HepG2 (cell line): ENCODE data around the gene NAT9. TPM values are rescaled to one million over a fixed set of nuclear protein-coding genes. Genes with fewer than 3 reads are reported as not detected.

Experiments
- ATAC-seq: fragments of 200-7000 bp; cut with Tn5 transposase; 3 replicates; pipeline ENCODE4 v1.9.1; 2020; ENCODE audit warnings: mild to moderate bottlenecking, moderate library complexity
- BruUV-seq: library from RNA; stranded (reverse); fragments of 400-500 nt; replicated peaks from 2 replicates; lab custom pipeline; 2021; lab: Mats Ljungman, UMichigan
- CTCF ChIA-PET: fragments of 300-600 bp; formaldehyde crosslinking; extraction: SDS; loops from one replicate; lab custom pipeline; 2021; ENCODE audit warnings: low total read pairs, inconsistent platforms, low intra/inter-chr PET ratio; lab: Yijun Ruan, JAX
- POLR2A ChIA-PET: fragments of 350-600 bp; sonication (Branson Sonifier 250); formaldehyde crosslinking; loops from one replicate; lab custom pipeline; 2020; ENCODE audit warnings: antibody characterized with exemption, inconsistent platforms; lab: Yijun Ruan, JAX
- DNase-seq: peaks from one replicate; pipeline ENCODE4 v3.0.0-alpha.2; 2015; ENCODE audit warnings: low spot score
- FAIRE-seq: peaks from 3 replicates; lab custom pipeline; 2011; peaks lifted over from hg19 to GRCh38; lab: Jason Lieb, UNC
- H2AFZ ChIP-seq: one replicate; pipeline ENCODE4 v1.6.1; 2011; ENCODE audit warnings: low read length, inconsistent platforms
- H3K27ac ChIP-seq: fragments of 300-600 bp; 3 replicates; pipeline ENCODE4 v1.8.0; 2011; ENCODE audit warnings: mixed run types, mild to moderate bottlenecking, mixed read lengths, low read length, inconsistent platforms; ENCODE audit not compliant: insufficient read depth; ENCODE audit errors: extremely low read length
- H3K27me3 ChIP-seq, 2 experiments: fragments of 200-600 bp in 1 of 2; 2 replicates in 1 of 2; 3 replicates in 1 of 2; pipeline versions ENCODE4 v1.6.0 to v1.8.0; 2011; ENCODE audit warnings: low read length in 2 of 2, mild to moderate bottlenecking in 2 of 2, moderate library complexity in 2 of 2, inconsistent platforms in 1 of 2; ENCODE audit not compliant: insufficient read depth in 2 of 2, control insufficient read depth in 1 of 2
- H3K36me3 ChIP-seq, 2 experiments: fragments of 200-600 bp in 1 of 2; replicated peaks in 1 of 2; 2 replicates in 1 of 2; 3 replicates in 1 of 2; pipeline versions ENCODE4 v1.5.1 to v1.8.0; 2011; ENCODE audit warnings: low read length in 2 of 2, inconsistent platforms in 1 of 2; ENCODE audit not compliant: insufficient read depth in 2 of 2, control insufficient read depth in 1 of 2
- H3K4me1 ChIP-seq: 2 replicates; pipeline ENCODE4 v1.5.1; 2012; ENCODE audit warnings: low read length, inconsistent platforms; ENCODE audit not compliant: insufficient read depth
- H3K4me2 ChIP-seq: 2 replicates; pipeline ENCODE4 v1.6.0; 2011; ENCODE audit warnings: low read depth, low read length, inconsistent platforms
- H3K4me3 ChIP-seq, 3 experiments: fragments of 200-600 bp in 1 of 3; sonication (generic), shearing (Covaris generic) in 1 of 3; replicated peaks in 1 of 3; 2 replicates each; pipeline ENCODE4 v1.5.1; 2011 to 2016; ENCODE audit warnings: low read length in 3 of 3, inconsistent platforms in 2 of 3, low read depth in 2 of 3, mild to moderate bottlenecking in 2 of 3, control low read depth in 1 of 3, mixed read lengths in 1 of 3; ENCODE audit not compliant: insufficient read depth in 1 of 3
- H3K79me2 ChIP-seq: one replicate; pipeline ENCODE4 v1.6.1; 2011; ENCODE audit warnings: low read length, inconsistent platforms; ENCODE audit not compliant: insufficient read depth
- H3K9ac ChIP-seq: 2 replicates; pipeline ENCODE4 v1.6.0; 2011; ENCODE audit warnings: mild to moderate bottlenecking, low read depth, low read length, inconsistent platforms; ENCODE audit not compliant: insufficient read depth
- H3K9me3 ChIP-seq: 2 replicates; pipeline ENCODE4 v1.5.1; 2012; ENCODE audit warnings: mild to moderate bottlenecking, low read length
- H4K20me1 ChIP-seq: 2 replicates; pipeline ENCODE4 v1.6.0; 2011; ENCODE audit warnings: inconsistent platforms, mild to moderate bottlenecking, low read length, moderate library complexity; ENCODE audit not compliant: insufficient read depth
- CERS6 ChIP-seq: sonication (generic); formaldehyde crosslinking; IDR thresholded peaks from 2 replicates; pipeline ENCODE4 v1.5.0; 2020; ENCODE audit warnings: missing genetic modification reagents
- FOXO4 ChIP-seq: sonication (generic); formaldehyde crosslinking; conservative IDR thresholded peaks from 2 replicates; pipeline ENCODE4 v1.8.1; 2023; ENCODE audit warnings: missing genetic modification reagents
- HNF4G ChIP-seq, 2 experiments: sonication (generic) in 1 of 2; formaldehyde crosslinking in 1 of 2; IDR thresholded peaks; 2 replicates each; pipeline versions ENCODE4 v1.4.0 to v1.6.1; 2011 to 2020; ENCODE audit warnings: borderline replicate concordance in 2 of 2, low read depth in 2 of 2, mild to moderate bottlenecking in 2 of 2, low read length in 1 of 2, missing genetic modification reagents in 1 of 2, moderate library complexity in 1 of 2
- KAT2B ChIP-seq: fragments of 150-350 bp; IDR thresholded peaks from 2 replicates; pipeline ENCODE4 v1.6.1; 2014; ENCODE audit warnings: low read depth, low read length, borderline replicate concordance
- KDM1A ChIP-seq: IDR thresholded peaks from 2 replicates; pipeline ENCODE4 v1.6.1; 2016; ENCODE audit warnings: missing compliant biosample characterization
- KDM6A ChIP-seq: IDR thresholded peaks from 2 replicates; pipeline ENCODE4 v1.6.1; 2016; ENCODE audit warnings: low read depth
- NFIC ChIP-seq: IDR thresholded peaks from 2 replicates; pipeline ENCODE4 v1.6.1; 2012; ENCODE audit warnings: mild to moderate bottlenecking, low read length, inconsistent platforms
- RBM22 ChIP-seq: fragments of 200-400 bp; formaldehyde crosslinking; optimal IDR thresholded peaks from 2 replicates; pipeline ENCODE3; 2017; ENCODE audit warnings: mild to moderate bottlenecking, low read length, moderate library complexity
- SPEN ChIP-seq: sonication (generic); formaldehyde crosslinking; IDR thresholded peaks from 2 replicates; pipeline ENCODE4 v1.5.1; 2020; ENCODE audit warnings: low read depth, mild to moderate bottlenecking, missing genetic modification reagents
- SYNCRIP ChIP-seq: fragments of 200-400 bp; formaldehyde crosslinking; IDR thresholded peaks from 2 replicates; pipeline ENCODE4 v1.6.1; 2018; ENCODE audit warnings: mild to moderate bottlenecking, low read depth, low read length; ENCODE audit not compliant: insufficient read depth
- ZNF17 ChIP-seq: sonication (generic); formaldehyde crosslinking; IDR thresholded peaks from 2 replicates; pipeline ENCODE4 v1.5.0; 2020; ENCODE audit warnings: mild to moderate bottlenecking, missing genetic modification reagents
- ZNF687 ChIP-seq: sonication (generic); formaldehyde crosslinking; IDR thresholded peaks from 2 replicates; pipeline ENCODE4 v1.5.1; 2020; ENCODE audit warnings: mild to moderate bottlenecking, missing genetic modification reagents, moderate library complexity
- ZNF709 ChIP-seq: sonication (generic); formaldehyde crosslinking; IDR thresholded peaks from 2 replicates; pipeline ENCODE4 v1.5.0; 2020; ENCODE audit warnings: mild to moderate bottlenecking, missing genetic modification reagents
- WGBS: methylation state at CpG from one replicate; pipeline ENCODE4 v1.1.6; 2017; ENCODE audit warnings: low lambda C conversion rate; 5-methylcytosine and 5-hydroxymethylcytosine counted together
- in situ Hi-C: cut with HindIII; loops from 2 replicates; pipeline ENCODE4 v1.10.0; 2017; ENCODE audit warnings: low pct_unique_long_range_greater_than_20kb; ENCODE audit not compliant: extremely low pct_ligation_motif_present
- intact Hi-C: fragments of 100-400 bp; cut with micrococcal nuclease; formaldehyde crosslinking; loops from one replicate; pipeline ENCODE4 v1.10.0; 2022; ENCODE audit not compliant: unreplicated experiment
- polyA plus RNA-seq, 8 experiments: library from polyadenylated mRNA; depleted of rRNA in 3 of 8; stranded (reverse) in 7 of 8; unstranded in 1 of 8; fragments of >200 nt; fragmentation: Illumina TruSeq in 4 of 8; extraction: Trizol in 4 of 8; gene quantifications; 2 replicates each; pipeline versions ENCODE4 v1.2.1 to v1.2.3, GENCODE V29; 2011 to 2016; ENCODE audit warnings: low read depth in 4 of 8, missing spikeins in 1 of 8, mixed read lengths in 1 of 8; ENCODE audit not compliant: insufficient read depth in 1 of 8
- total RNA-seq, 5 experiments: library from RNA; depleted of rRNA; stranded (reverse); fragments of >200 nt; fragmentation: Illumina TruSeq; extraction: Trizol; gene quantifications; 2 replicates each; pipeline ENCODE4 v1.2.3, GENCODE V29; 2016; ENCODE audit warnings: low read depth in 1 of 5

The NAT9 gene
- total and polyA plus RNA-seq, 2 of the 13 experiments (the other 11 are each of a cell fraction or from before 2014, with no cell fraction given), result 39.7 to 44.2 TPM

GRCh38 chr17:74752822-74753401 lies 23.2 kb downstream of the NAT9 start:
- Histone ChIP-seq H3K4me1 (peaks cover 74% of the 10 kb centered on the region), H3K4me2 (peak overlapping the region; percentile 96), H3K4me3 (peak overlapping the region in 1 of 3 experiments; percentile 99; a peak in 1 of 6 replicates), H4K20me1 (peaks cover 46% of the 10 kb centered on the region), H3K27ac (peak overlapping the region; percentile 96), H2AFZ (no peak overlapping the region), H3K79me2 (peaks cover 92% of the 10 kb centered on the region), H3K36me3 (peaks cover 14 to 42% of the 10 kb centered on the region in 2 experiments), H3K9me3 (no peaks in the 10 kb centered on the region), H3K27me3 (no peaks in the 10 kb centered on the region; a peak in 1 of 5 replicates), H3K9ac (peak overlapping the region; percentile 78)
- CTCF ChIA-PET, result no interaction called here
- in situ Hi-C loops, result loop anchor here (10.0 kb wide), 1 partner anchor 318 kb away; the partner anchor contains the start of gene GPRC5C
- ATAC-seq (no peak), DNase-seq (peak; percentile 63), FAIRE-seq (no peak)
- intact Hi-C loops, result no loop called here
- WGBS, result 64% methylated on average over 7 of the region's 7 CpGs
- POLR2A ChIA-PET, result interaction anchor here (0.8 to 21.5 kb wide), 4 partner anchors 16 to 259 kb away, joined by 4 to 1459 read pairs (median 113); partner anchors contain the start of genes FDXR, MRPL58, NAT9 and RAB37
- BruUV-seq, result no TSS peak
- TF ChIP-seq KDM1A (0 out of 2 replicates have a peak, but pooled peaks have one; percentile 28), SYNCRIP (no peak), RBM22 (peak; percentile 83), KDM6A (CRISPR knock-in tag) (0 out of 2 replicates have a peak, but pooled peaks have one; percentile 8), ZNF17 (CRISPR knock-in tag) (no peak), SPEN (CRISPR knock-in tag) (0 out of 2 replicates have a peak, but pooled peaks have one; percentile 3), CERS6 (peak; percentile 27; the same call in 1 of the 2 replicates), NFIC (0 out of 2 replicates have a peak, but pooled peaks have one; percentile 24), KAT2B (no peak), FOXO4 (CRISPR knock-in tag) (0 out of 2 replicates have a peak, but pooled peaks have one; percentile 60), HNF4G (IDR thresholded peaks at IDR 0.05; ENCODE audit: borderline replicate concordance, low read depth, low read length) (peak; percentile 71; the same call in 1 of the 2 replicates), HNF4G (CRISPR knock-in tag; IDR thresholded peaks at IDR 0.05; ENCODE audit: borderline replicate concordance, low read depth) (no peak; the same call in 1 of the 2 replicates), ZNF709 (CRISPR knock-in tag) (peak; percentile 49; the same call in 1 of the 2 replicates), ZNF687 (CRISPR knock-in tag) (peak; percentile 16; the same call in 1 of the 2 replicates)
